Endodermal cell (in vitro differentiated cells): Measurements from ENCODE around the gene TMEM144. TPM values are rescaled to one million over a fixed set of nuclear protein-coding genes. Genes with fewer than 3 reads are reported as not detected.
"Not testable (repeated sequence)": the region's sequence is repeated elsewhere in the genome, so short reads cannot be mapped to it uniquely, and the experiment has no call there.

Source experiments
- DNase-seq: peaks from one replicate; pipeline ENCODE4 v3.0.0-alpha.2; 2017
- H3K27ac ChIP-seq: 2 replicates; pipeline ENCODE4 v1.5.1; 2013; ENCODE audit warnings: mild to moderate bottlenecking, low read depth, low read length, moderate library complexity
- H3K27me3 ChIP-seq: 2 replicates; pipeline ENCODE4 v1.6.1; 2013; ENCODE audit warnings: mild to moderate bottlenecking, low read length, moderate library complexity; ENCODE audit not compliant: insufficient read depth, control insufficient read depth, poor library complexity, severe bottlenecking
- H3K36me3 ChIP-seq: 2 replicates; pipeline ENCODE4 v1.7.0; 2013; ENCODE audit warnings: mild to moderate bottlenecking, low read length, moderate library complexity; ENCODE audit not compliant: control insufficient read depth, insufficient read depth
- H3K4me1 ChIP-seq: one replicate; pipeline ENCODE4 v1.7.0; 2013; ENCODE audit warnings: low read length; ENCODE audit not compliant: control insufficient read depth, insufficient read depth
- H3K4me3 ChIP-seq: 2 replicates; pipeline ENCODE4 v1.5.1; 2013; ENCODE audit warnings: mild to moderate bottlenecking, low read length, moderate library complexity
- H3K9ac ChIP-seq: 2 replicates; pipeline ENCODE4 v1.6.1; 2013; ENCODE audit warnings: mild to moderate bottlenecking, low read length, moderate library complexity; ENCODE audit not compliant: poor library complexity, severe bottlenecking; ENCODE audit errors: extremely low read depth
- H3K9me3 ChIP-seq: 2 replicates; pipeline ENCODE4 v1.6.1; 2013; ENCODE audit warnings: mild to moderate bottlenecking, low read length, moderate library complexity; ENCODE audit not compliant: control insufficient read depth
- H3K27ac Mint-ChIP-seq: 2 replicates; pipeline ENCODE4 v1.8.0; 2020; ENCODE audit warnings: mixed read lengths
- H3K27me3 Mint-ChIP-seq: 2 replicates; pipeline ENCODE4 v1.8.0; 2021; ENCODE audit warnings: mild to moderate bottlenecking, mixed read lengths; ENCODE audit not compliant: insufficient read depth
- H3K36me3 Mint-ChIP-seq: 2 replicates; pipeline ENCODE4 v1.8.0; 2020; ENCODE audit warnings: low read depth, mixed read lengths
- H3K4me1 Mint-ChIP-seq: 2 replicates; pipeline ENCODE4 v1.8.0; 2020; ENCODE audit warnings: mixed read lengths
- H3K4me3 Mint-ChIP-seq: 2 replicates; pipeline ENCODE4 v1.8.0; 2020; ENCODE audit warnings: mild to moderate bottlenecking, moderate library complexity, mixed read lengths
- H3K9me3 Mint-ChIP-seq: 2 replicates; pipeline ENCODE4 v1.8.0; 2020; ENCODE audit warnings: mild to moderate bottlenecking, mixed read lengths
- CTCF ChIP-seq: fragments of 200-600 bp; sonication (generic); conservative IDR thresholded peaks from 2 replicates; pipeline ENCODE4 v1.5.0; 2021; ENCODE audit warnings: antibody characterized with exemption, mild to moderate bottlenecking
- WGBS, 2 experiments: methylation state at CpG; one replicate each; pipeline versions ENCODE4 v1.1.5 to v1.1.7; 2013; ENCODE audit warnings: missing lambda C conversion rate in 2 of 2, mixed read lengths in 1 of 2; ENCODE audit not compliant: insufficient coverage in 1 of 2, insufficient read length in 1 of 2; 5-methylcytosine and 5-hydroxymethylcytosine counted together
- total RNA-seq, 2 donors: library from RNA; stranded (reverse); fragmentation: NEBNext Ultra II Directional in 1 of 2; extraction: Animal tissue kit (Norgen Biotek cat#: 25700) in 1 of 2; gene quantifications; 2 replicates in 1 of 2; 3 replicates in 1 of 2; pipeline ENCODE4 v1.2.1, GENCODE V29; 2021

The TMEM144 gene
- total RNA-seq, 2 donors from 2014 or later, result 10.6 to 20.3 TPM

GRCh38 chr4:158277558-158277957, 67.3 kb downstream of the TMEM144 start:
- H3K4me3 ChIP-seq, result no peak overlapping the region
- no peaks in the 10 kb centered on the region for H3K27me3 ChIP-seq
- WGBS, 2 experiments, result 87 to 100% methylated on average over 1 to 8 of the region's 8 CpGs
- Mint-ChIP-seq H3K9me3 (no peaks in the 10 kb centered on the region), H3K36me3 (no peaks in the 10 kb centered on the region), H3K27ac (no peak overlapping the region), H3K4me1 (no peaks in the 10 kb centered on the region), H3K27me3 (no peaks in the 10 kb centered on the region), H3K4me3 (no peak overlapping the region)
- no peaks in the 10 kb centered on the region for H3K9me3 ChIP-seq
- DNase-seq, result no peak
- H3K36me3 ChIP-seq, result no peaks in the 10 kb centered on the region
- H3K27ac ChIP-seq, result no peak overlapping the region
- H3K4me1 ChIP-seq, result no peaks in the 10 kb centered on the region
- no peak for TF ChIP-seq CTCF
- H3K9ac ChIP-seq, result no peak overlapping the region

- not testable (repeated sequence) for H3K27me3 Mint-ChIP-seq, H3K4me1 ChIP-seq, H3K36me3 ChIP-seq, H3K27ac Mint-ChIP-seq, H3K4me1 Mint-ChIP-seq, DNase-seq, H3K4me3 Mint-ChIP-seq, H3K9me3 Mint-ChIP-seq, H3K9me3 ChIP-seq, H3K9ac ChIP-seq, H3K27ac ChIP-seq, H3K36me3 Mint-ChIP-seq, H3K27me3 ChIP-seq, H3K4me3 ChIP-seq
- 87% methylated on average over 1 of the region's 1 CpG; no CpG with 5 or more reads in 1 of the 2 experiments for WGBS, 2 experiments
Observed at GRCh38 chr4:158279052-158279451, 68.8 kb downstream of the TMEM144 start.

GRCh38 chr4:158280856-158281255, 70.6 kb downstream of the TMEM144 start:
- no peaks in the 10 kb centered on the region for H3K36me3 Mint-ChIP-seq
- no peak for TF ChIP-seq CTCF

GRCh38 chr4:158282252-158282651, 72.0 kb downstream of the TMEM144 start:
- Histone ChIP-seq H3K4me1 (no peaks in the 10 kb centered on the region), H3K36me3 (no peaks in the 10 kb centered on the region)

More at GRCh38 chr4:158280856-158281255, 70.6 kb downstream of the TMEM144 start:
- Mint-ChIP-seq H3K4me3 (no peak overlapping the region), H3K9me3 (no peaks in the 10 kb centered on the region), H3K27ac (no peak overlapping the region), H3K4me1 (peaks cover 3% of the 10 kb centered on the region), H3K27me3 (no peaks in the 10 kb centered on the region)
- no peak overlapping the region for H3K9ac ChIP-seq
- WGBS, 2 experiments, result 91 to 100% methylated on average over 1 to 3 of the region's 5 CpGs
- no peaks in the 10 kb centered on the region for H3K36me3 ChIP-seq
- no peak overlapping the region for H3K4me3 ChIP-seq
- DNase-seq, result no peak
- no peaks in the 10 kb centered on the region for H3K4me1 ChIP-seq
- H3K9me3 ChIP-seq, result no peaks in the 10 kb centered on the region
- H3K27ac ChIP-seq, result no peak overlapping the region
- H3K27me3 ChIP-seq, result no peaks in the 10 kb centered on the region

More at GRCh38 chr4:158282252-158282651, 72.0 kb downstream of the TMEM144 start:
- Mint-ChIP-seq H3K9me3 (no peaks in the 10 kb centered on the region), H3K36me3 (no peaks in the 10 kb centered on the region), H3K27me3 (no peaks in the 10 kb centered on the region), H3K27ac (no peak overlapping the region), H3K4me3 (no peak overlapping the region), H3K4me1 (peaks cover 3% of the 10 kb centered on the region)
- H3K27me3 ChIP-seq, result no peaks in the 10 kb centered on the region
- no peak overlapping the region for H3K27ac ChIP-seq
- 86 to 100% methylated on average over 3 of the region's 3 CpGs for WGBS, 2 experiments
- TF ChIP-seq CTCF, result no peak
- no peak overlapping the region for H3K4me3 ChIP-seq
- H3K9me3 ChIP-seq, result no peaks in the 10 kb centered on the region
- DNase-seq, result no peak
- H3K9ac ChIP-seq, result no peak overlapping the region
